Stimulated activated CD4-positive, alpha-beta T cell treated with anti-CD3 and anti-CD28 coated beads, Interleukin-4, amount 100 ng/mL, for 24 hours (primary cell): ENCODE measurements around the gene CYP2D6.
A peak's percentile ranks its signal among the peaks of the same experiment; 100 is the strongest.
"Not testable (repeated sequence)": the region's sequence is repeated elsewhere in the genome, so short reads cannot be mapped to it uniquely, and the experiment has no call there.

Source experiments
- DNase-seq: peaks from one replicate; pipeline ENCODE4 v3.0.0-alpha.2; 2020

The CYP2D6 gene

GRCh38 chr22:42131562-42131961 lies 952 bp upstream of the CYP2D6 start:
- DNase-seq = no peak

DNA sequence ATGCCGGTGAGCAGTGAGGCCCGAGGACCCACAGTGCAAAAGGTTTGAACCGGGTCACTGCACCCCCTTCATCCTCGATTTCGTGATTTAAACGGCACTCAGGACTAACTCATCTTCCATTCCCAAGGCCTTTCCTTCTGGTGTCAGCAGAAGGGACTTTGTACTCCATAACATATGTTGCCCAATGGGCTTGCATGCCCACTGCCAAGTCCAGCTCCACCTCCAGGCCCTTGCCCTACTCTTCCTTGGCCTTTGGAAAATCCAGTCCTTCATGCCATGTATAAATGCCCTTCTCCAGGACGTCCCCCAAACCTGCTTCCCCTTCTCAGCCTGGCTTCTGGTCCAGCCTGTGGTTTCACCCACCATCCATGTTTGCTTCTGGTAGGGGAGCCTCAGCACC lies 428 bp downstream of the CYP2D6 start:
- not testable (repeated sequence) for DNase-seq

- peak; percentile 11 for DNase-seq
Observed at GRCh38 chr22:42128776-42129694, 1.6 kb downstream of the CYP2D6 start.

DNA sequence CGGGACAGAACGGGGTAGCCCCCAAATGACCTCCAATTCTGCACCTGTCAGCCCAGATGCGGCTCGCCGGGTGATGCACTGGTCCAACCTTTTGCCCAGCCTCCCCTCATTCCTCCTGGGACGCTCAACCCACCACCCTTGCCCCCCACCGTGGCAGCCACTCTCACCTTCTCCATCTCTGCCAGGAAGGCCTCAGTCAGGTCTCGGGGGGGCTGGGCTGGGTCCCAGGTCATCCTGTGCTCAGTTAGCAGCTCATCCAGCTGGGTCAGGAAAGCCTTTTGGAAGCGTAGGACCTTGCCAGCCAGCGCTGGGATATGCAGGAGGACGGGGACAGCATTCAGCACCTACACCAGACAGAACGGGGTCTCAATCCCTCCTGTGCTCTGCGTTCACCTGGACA lies 2.6 kb downstream of the CYP2D6 start:
- DNase-seq = not testable (repeated sequence)

GRCh38 chr22:42127606-42128005 lies 3.0 kb downstream of the CYP2D6 start:
- no peak for DNase-seq

- not testable (repeated sequence) for DNase-seq
Observed at GRCh38 chr22:42123529-42123928, 7.1 kb downstream of the CYP2D6 start.

GRCh38 chr22:42120231-42121021 lies 10.2 kb downstream of the CYP2D6 start:
- DNase-seq = peak; percentile 55

DNA sequence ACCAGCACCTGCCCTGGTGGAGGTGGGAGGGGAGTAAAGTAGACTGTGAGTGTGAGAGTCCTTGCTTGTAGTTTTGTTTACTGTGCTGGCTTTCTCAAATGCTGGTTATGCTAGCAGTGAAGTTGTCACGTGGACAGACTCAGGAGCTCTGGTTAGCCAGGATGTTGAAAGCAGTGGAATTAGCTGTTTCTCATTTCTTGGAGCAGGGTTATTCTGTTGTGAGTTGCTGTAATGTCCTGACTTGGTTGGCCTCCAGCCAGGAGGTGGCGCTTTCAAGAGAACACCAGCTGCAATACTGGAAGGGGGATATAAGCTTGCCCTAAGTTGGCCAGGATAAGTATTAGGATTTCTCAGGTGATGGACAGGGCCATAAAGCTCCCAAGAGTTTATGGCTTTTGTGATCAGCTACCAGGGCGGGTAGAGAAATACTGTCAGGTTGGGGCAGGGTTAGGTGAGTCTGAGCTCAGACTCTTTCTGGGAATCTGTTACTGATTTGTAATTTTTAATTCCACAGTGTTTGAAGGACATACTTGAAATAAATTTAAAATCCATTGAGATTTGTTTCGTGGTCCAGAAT lies 13.7 kb downstream of the CYP2D6 start:
- no peak for DNase-seq

- not testable (repeated sequence) for DNase-seq
Observed at GRCh38 chr22:42115420-42115830, 15.2 kb downstream of the CYP2D6 start.

DNA sequence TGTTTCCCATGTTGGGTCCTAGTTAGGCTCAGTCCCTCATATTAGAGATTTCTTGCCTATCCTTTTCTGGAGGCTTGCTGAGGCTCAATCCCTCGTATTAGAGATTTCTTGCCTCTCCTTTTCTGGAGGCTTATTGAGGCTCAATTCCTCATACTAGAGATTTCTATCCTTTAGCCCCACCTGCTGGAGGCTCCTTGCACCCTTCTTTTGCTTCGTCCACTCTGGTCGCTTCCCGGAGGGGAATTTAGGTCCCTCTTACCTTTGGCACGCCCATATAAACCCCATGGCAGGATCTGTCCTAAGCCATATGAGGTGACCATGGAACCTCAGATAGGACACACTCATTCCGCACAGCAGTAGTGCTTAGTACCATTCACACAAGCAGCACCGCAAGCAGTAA lies 15.9 kb downstream of the CYP2D6 start:
- DNase-seq = no peak

GRCh38 chr22:42112793-42113192 lies 17.8 kb downstream of the CYP2D6 start:
- not testable (repeated sequence) for DNase-seq

DNA sequence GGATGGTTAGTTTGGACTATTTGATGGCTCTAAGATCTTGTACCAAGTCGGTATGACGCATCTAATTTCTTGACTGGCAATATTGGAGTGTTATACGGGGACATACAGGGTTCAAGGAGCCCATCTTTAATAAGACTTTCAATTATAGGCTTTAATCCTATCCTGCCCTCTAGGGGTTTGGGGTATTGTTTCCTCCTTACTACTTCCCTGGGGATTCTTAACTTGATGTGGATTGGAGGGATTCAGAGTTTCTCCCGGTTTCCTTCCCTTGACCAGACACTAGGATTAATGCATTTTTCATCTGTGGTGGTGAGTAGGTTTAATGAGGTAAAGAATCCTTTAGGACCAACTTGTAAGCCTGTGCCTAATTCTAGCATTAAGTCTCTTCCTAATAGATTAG lies 18.8 kb downstream of the CYP2D6 start:
- no peak for DNase-seq

DNA sequence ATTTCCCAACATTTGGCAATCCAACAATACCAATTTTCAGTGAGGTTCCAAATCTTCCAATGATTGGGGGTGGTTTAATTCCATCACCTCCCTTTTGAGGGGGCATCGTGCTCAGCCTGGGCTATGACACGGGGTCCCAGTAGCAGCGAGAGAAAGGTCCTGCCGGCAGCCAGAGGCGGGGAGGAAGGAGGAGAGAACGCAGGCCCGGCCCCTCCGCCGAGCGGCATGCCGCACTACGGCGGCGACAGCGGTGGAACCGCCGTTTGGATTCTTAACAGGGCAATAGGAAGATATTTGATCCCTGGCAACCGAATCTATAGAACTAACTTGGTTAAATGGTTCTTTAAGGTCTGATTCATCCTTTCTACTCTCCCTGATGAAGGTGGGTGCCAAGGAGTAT lies 21.8 kb downstream of the CYP2D6 start:
- no peak for DNase-seq

- not testable (repeated sequence) for DNase-seq
Observed at GRCh38 chr22:42104332-42104860, 26.2 kb downstream of the CYP2D6 start.

GRCh38 chr22:42101199-42101598 lies 29.4 kb downstream of the CYP2D6 start:
- no peak for DNase-seq

GRCh38 chr22:42091455-42091782 lies 39.2 kb downstream of the CYP2D6 start:
- DNase-seq = no peak

DNA sequence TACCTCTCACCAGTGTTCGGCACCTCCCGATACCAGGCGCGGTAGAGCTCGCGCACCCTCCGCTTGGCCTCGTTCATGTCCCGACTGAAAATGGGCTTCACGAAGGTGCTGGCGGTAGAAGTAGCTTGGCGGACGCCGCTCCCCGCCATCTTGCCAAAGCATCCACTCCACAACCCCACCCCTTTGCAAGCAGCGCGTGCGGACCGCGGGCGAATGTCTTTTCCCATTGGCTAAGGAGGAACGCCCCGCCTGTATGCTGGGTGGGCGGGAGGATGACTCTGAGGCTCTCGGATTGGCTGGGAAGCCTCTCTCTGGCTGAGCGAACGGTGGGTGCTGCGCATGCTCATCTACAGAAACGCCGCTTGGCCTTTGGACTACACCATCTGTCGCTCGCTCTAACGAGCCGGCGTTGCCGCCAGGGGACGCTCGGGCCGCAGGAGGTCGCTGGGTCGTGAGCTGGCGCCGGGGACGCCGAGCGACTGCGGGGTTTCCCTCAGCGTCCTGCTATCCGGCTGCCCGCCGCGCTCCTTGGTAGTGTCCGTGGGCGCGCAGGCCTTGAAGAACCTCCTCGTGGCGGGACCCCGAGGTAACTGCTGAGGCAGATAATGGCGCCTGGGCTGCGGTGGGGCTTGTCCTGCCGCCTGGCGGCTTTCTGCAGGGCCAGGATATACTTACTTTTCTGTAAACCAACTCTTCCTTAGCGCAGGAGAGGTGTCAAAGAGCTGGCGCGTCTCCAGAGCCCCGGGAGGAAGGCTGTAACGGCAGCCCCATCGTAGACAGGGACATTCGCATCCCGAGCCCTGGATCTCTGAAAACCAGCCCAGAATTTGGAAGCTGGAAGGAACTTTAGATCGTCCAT lies 39.8 kb downstream of the CYP2D6 start, which contains the start of gene NDUFA6:
Gene NDUFA6, minus strand, starts transcription at position 177 of the 859 bp plus-strand sequence. Its CDS starts 28 bp downstream, at position 149.
- DNase-seq = peak; percentile 99

DNA sequence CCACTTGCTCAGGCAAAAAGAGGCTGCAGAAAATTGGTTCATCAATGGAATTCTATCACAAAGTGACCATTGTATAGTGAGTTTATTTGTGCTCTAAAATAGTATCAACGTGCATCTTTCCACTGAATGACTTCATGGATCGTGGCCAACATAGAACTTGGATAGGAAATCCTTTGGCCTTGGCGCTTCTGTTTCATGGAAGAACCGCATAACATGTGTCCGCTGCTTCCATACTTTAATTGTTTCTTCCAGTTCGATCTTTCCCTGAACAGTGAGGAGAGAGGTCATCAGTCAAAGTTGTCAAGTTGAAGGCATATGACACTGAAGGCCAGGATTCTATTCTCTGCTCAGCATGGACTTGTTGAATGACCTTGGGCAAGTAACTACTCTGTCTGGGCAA lies 44.6 kb downstream of the CYP2D6 start:
- DNase-seq = no peak

- no peak for DNase-seq
Observed at GRCh38 chr22:42084874-42085273, 45.7 kb downstream of the CYP2D6 start.

GRCh38 chr22:42083119-42083518 lies 47.5 kb downstream of the CYP2D6 start:
- DNase-seq = no peak

GRCh38 chr22:42080287-42080686 lies 50.3 kb downstream of the CYP2D6 start:
- DNase-seq = no peak
